HepG2 (cell line): Measurements from ENCODE around the gene DGCR2. TPM values are rescaled to one million over a fixed set of nuclear protein-coding genes. Genes with fewer than 3 reads are reported as not detected.

Experiments used
- ATAC-seq: fragments of 200-7000 bp; cut with Tn5 transposase; 3 replicates; pipeline ENCODE4 v1.9.1; 2020; ENCODE audit warnings: mild to moderate bottlenecking, moderate library complexity
- BruUV-seq: library from RNA; stranded (reverse); fragments of 400-500 nt; replicated peaks from 2 replicates; lab custom pipeline; 2021; lab: Mats Ljungman, UMichigan
- CTCF ChIA-PET: fragments of 300-600 bp; formaldehyde crosslinking; extraction: SDS; loops from one replicate; lab custom pipeline; 2021; ENCODE audit warnings: low total read pairs, inconsistent platforms, low intra/inter-chr PET ratio; lab: Yijun Ruan, JAX
- POLR2A ChIA-PET: fragments of 350-600 bp; sonication (Branson Sonifier 250); formaldehyde crosslinking; loops from one replicate; lab custom pipeline; 2020; ENCODE audit warnings: antibody characterized with exemption, inconsistent platforms; lab: Yijun Ruan, JAX
- DNase-seq: peaks from one replicate; pipeline ENCODE4 v3.0.0-alpha.2; 2015; ENCODE audit warnings: low spot score
- FAIRE-seq: peaks from 3 replicates; lab custom pipeline; 2011; peaks lifted over from hg19 to GRCh38; lab: Jason Lieb, UNC
- H2AFZ ChIP-seq: one replicate; pipeline ENCODE4 v1.6.1; 2011; ENCODE audit warnings: low read length, inconsistent platforms
- H3K27ac ChIP-seq: fragments of 300-600 bp; 3 replicates; pipeline ENCODE4 v1.8.0; 2011; ENCODE audit warnings: mixed run types, mild to moderate bottlenecking, mixed read lengths, low read length, inconsistent platforms; ENCODE audit not compliant: insufficient read depth; ENCODE audit errors: extremely low read length
- H3K27me3 ChIP-seq, 2 experiments: fragments of 200-600 bp in 1 of 2; 2 replicates in 1 of 2; 3 replicates in 1 of 2; pipeline versions ENCODE4 v1.6.0 to v1.8.0; 2011; ENCODE audit warnings: low read length in 2 of 2, mild to moderate bottlenecking in 2 of 2, moderate library complexity in 2 of 2, inconsistent platforms in 1 of 2; ENCODE audit not compliant: insufficient read depth in 2 of 2, control insufficient read depth in 1 of 2
- H3K36me3 ChIP-seq, 2 experiments: fragments of 200-600 bp in 1 of 2; replicated peaks in 1 of 2; 2 replicates in 1 of 2; 3 replicates in 1 of 2; pipeline versions ENCODE4 v1.5.1 to v1.8.0; 2011; ENCODE audit warnings: low read length in 2 of 2, inconsistent platforms in 1 of 2; ENCODE audit not compliant: insufficient read depth in 2 of 2, control insufficient read depth in 1 of 2
- H3K4me1 ChIP-seq: 2 replicates; pipeline ENCODE4 v1.5.1; 2012; ENCODE audit warnings: low read length, inconsistent platforms; ENCODE audit not compliant: insufficient read depth
- H3K4me2 ChIP-seq: 2 replicates; pipeline ENCODE4 v1.6.0; 2011; ENCODE audit warnings: low read depth, low read length, inconsistent platforms
- H3K4me3 ChIP-seq, 3 experiments: fragments of 200-600 bp in 1 of 3; sonication (generic), shearing (Covaris generic) in 1 of 3; replicated peaks in 1 of 3; 2 replicates each; pipeline ENCODE4 v1.5.1; 2011 to 2016; ENCODE audit warnings: low read length in 3 of 3, inconsistent platforms in 2 of 3, low read depth in 2 of 3, mild to moderate bottlenecking in 2 of 3, control low read depth in 1 of 3, mixed read lengths in 1 of 3; ENCODE audit not compliant: insufficient read depth in 1 of 3
- H3K79me2 ChIP-seq: one replicate; pipeline ENCODE4 v1.6.1; 2011; ENCODE audit warnings: low read length, inconsistent platforms; ENCODE audit not compliant: insufficient read depth
- H3K9ac ChIP-seq: 2 replicates; pipeline ENCODE4 v1.6.0; 2011; ENCODE audit warnings: mild to moderate bottlenecking, low read depth, low read length, inconsistent platforms; ENCODE audit not compliant: insufficient read depth
- H3K9me3 ChIP-seq: 2 replicates; pipeline ENCODE4 v1.5.1; 2012; ENCODE audit warnings: mild to moderate bottlenecking, low read length
- H4K20me1 ChIP-seq: 2 replicates; pipeline ENCODE4 v1.6.0; 2011; ENCODE audit warnings: inconsistent platforms, mild to moderate bottlenecking, low read length, moderate library complexity; ENCODE audit not compliant: insufficient read depth
- BRD4 ChIP-seq: sonication (generic); formaldehyde crosslinking; IDR thresholded peaks from 2 replicates; pipeline ENCODE4 v1.4.0; 2020; ENCODE audit warnings: missing genetic modification reagents
- CHCHD3 ChIP-seq: sonication (generic); formaldehyde crosslinking; IDR thresholded peaks from 2 replicates; pipeline ENCODE4 v1.8.0; 2022; ENCODE audit warnings: mild to moderate bottlenecking, missing genetic modification reagents, moderate library complexity
- PAWR ChIP-seq: sonication (generic); formaldehyde crosslinking; IDR thresholded peaks from 2 replicates; pipeline ENCODE4 v1.4.0; 2020; ENCODE audit warnings: missing genetic modification reagents, mild to moderate bottlenecking, borderline replicate concordance
- PHF8 ChIP-seq: sonication (generic); formaldehyde crosslinking; IDR thresholded peaks from 2 replicates; pipeline ENCODE4 v1.5.0; 2020; ENCODE audit warnings: missing genetic modification reagents
- RBM39 ChIP-seq: fragments of 200-400 bp; formaldehyde crosslinking; IDR thresholded peaks from one replicate; pipeline ENCODE4 v1.6.1; 2018; ENCODE audit warnings: antibody characterized with exemption, mild to moderate bottlenecking, low read depth, low read length; ENCODE audit not compliant: poor library complexity, severe bottlenecking
- SMAD3 ChIP-seq: sonication (generic); formaldehyde crosslinking; IDR thresholded peaks from 2 replicates; pipeline ENCODE4 v1.4.0; 2020; ENCODE audit warnings: missing genetic modification reagents
- SMARCE1 ChIP-seq: fragments of 450-650 bp; IDR thresholded peaks from 2 replicates; pipeline ENCODE4 v1.6.1; 2017; ENCODE audit warnings: borderline replicate concordance
- SNAI1 ChIP-seq: sonication (generic); formaldehyde crosslinking; IDR thresholded peaks from 2 replicates; pipeline ENCODE4 v1.5.0; 2020; ENCODE audit warnings: mild to moderate bottlenecking, missing genetic modification reagents, borderline replicate concordance
- ZNF207 ChIP-seq: fragments of 450-650 bp; IDR thresholded peaks from 2 replicates; pipeline ENCODE4 v1.6.1; 2016; ENCODE audit warnings: antibody characterized with exemption, borderline replicate concordance
- ZNF367 ChIP-seq: sonication (generic); formaldehyde crosslinking; IDR thresholded peaks from 2 replicates; pipeline ENCODE4 v1.4.0; 2020; ENCODE audit warnings: missing genetic modification reagents, borderline replicate concordance
- ZNF577 ChIP-seq: sonication (generic); formaldehyde crosslinking; IDR thresholded peaks from 2 replicates; pipeline ENCODE4 v1.4.0; 2020; ENCODE audit warnings: mild to moderate bottlenecking, low read depth, missing genetic modification reagents, borderline replicate concordance
- ZNF619 ChIP-seq: sonication (generic); formaldehyde crosslinking; IDR thresholded peaks from 2 replicates; pipeline ENCODE4 v1.4.0; 2020; ENCODE audit warnings: mild to moderate bottlenecking, missing genetic modification reagents
- ZSCAN20 ChIP-seq: sonication (generic); formaldehyde crosslinking; IDR thresholded peaks from 2 replicates; pipeline ENCODE4 v1.4.0; 2020; ENCODE audit warnings: missing genetic modification reagents, mild to moderate bottlenecking, borderline replicate concordance
- WGBS: methylation state at CpG from one replicate; pipeline ENCODE4 v1.1.6; 2017; ENCODE audit warnings: low lambda C conversion rate; 5-methylcytosine and 5-hydroxymethylcytosine counted together
- in situ Hi-C: cut with HindIII; loops from 2 replicates; pipeline ENCODE4 v1.10.0; 2017; ENCODE audit warnings: low pct_unique_long_range_greater_than_20kb; ENCODE audit not compliant: extremely low pct_ligation_motif_present
- intact Hi-C: fragments of 100-400 bp; cut with micrococcal nuclease; formaldehyde crosslinking; loops from one replicate; pipeline ENCODE4 v1.10.0; 2022; ENCODE audit not compliant: unreplicated experiment
- polyA plus RNA-seq, 8 experiments: library from polyadenylated mRNA; depleted of rRNA in 3 of 8; stranded (reverse) in 7 of 8; unstranded in 1 of 8; fragments of >200 nt; fragmentation: Illumina TruSeq in 4 of 8; extraction: Trizol in 4 of 8; gene quantifications; 2 replicates each; pipeline versions ENCODE4 v1.2.1 to v1.2.3, GENCODE V29; 2011 to 2016; ENCODE audit warnings: low read depth in 4 of 8, missing spikeins in 1 of 8, mixed read lengths in 1 of 8; ENCODE audit not compliant: insufficient read depth in 1 of 8
- total RNA-seq, 5 experiments: library from RNA; depleted of rRNA; stranded (reverse); fragments of >200 nt; fragmentation: Illumina TruSeq; extraction: Trizol; gene quantifications; 2 replicates each; pipeline ENCODE4 v1.2.3, GENCODE V29; 2016; ENCODE audit warnings: low read depth in 1 of 5
- TF ChIP-seq, protein P1 (sequence below): sonication (generic); formaldehyde crosslinking; IDR thresholded peaks from 2 replicates; pipeline ENCODE4 v1.4.0; 2020; ENCODE audit warnings: mild to moderate bottlenecking, missing genetic modification reagents, borderline replicate concordance
- TF ChIP-seq, protein P2 (sequence below): sonication (generic); formaldehyde crosslinking; IDR thresholded peaks from 2 replicates; pipeline ENCODE4 v1.4.0; 2020; ENCODE audit warnings: missing genetic modification reagents, borderline replicate concordance

Gene DGCR2
- total and polyA plus RNA-seq, 2 of the 13 experiments (the other 11 are each of a cell fraction or from before 2014, with no cell fraction given) = 23.1 to 35.3 TPM

DNA sequence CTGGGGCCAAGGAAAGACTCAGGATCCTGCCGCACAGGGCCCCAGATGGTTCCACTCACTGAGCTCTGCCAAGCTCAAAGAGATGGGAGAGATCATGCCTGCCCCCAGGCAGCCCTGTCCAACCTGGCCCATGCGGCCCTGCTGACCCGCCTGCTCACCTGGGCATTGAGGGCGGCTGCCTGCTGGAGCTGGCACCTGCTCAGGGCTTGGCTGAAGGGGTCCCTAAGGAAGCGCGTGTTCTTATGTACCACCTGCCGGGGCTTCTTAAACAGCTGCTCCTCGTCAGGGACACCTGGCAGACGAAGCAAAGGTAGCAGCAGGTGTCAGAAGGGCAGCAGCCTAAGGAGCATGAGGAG is 16.8 kb upstream of the DGCR2 start:
- Histone ChIP-seq H3K79me2 (peaks cover 9% of the 10 kb centered on the region), H3K27ac (no peak overlapping the region), H3K9me3 (no peaks in the 10 kb centered on the region), H3K9ac (no peak overlapping the region), H3K4me2 (no peak overlapping the region), H3K4me1 (peaks cover 7% of the 10 kb centered on the region), H4K20me1 (no peaks in the 10 kb centered on the region), H3K4me3 (no peak overlapping the region), H3K36me3 (peaks cover 21 to 69% of the 10 kb centered on the region in 2 experiments; a peak in 4 of 5 replicates), H2AFZ (no peak overlapping the region), H3K27me3 (no peaks in the 10 kb centered on the region; a peak in 1 of 5 replicates)
- DNase-seq (no peak), ATAC-seq (no peak), FAIRE-seq (no peak)
- intact Hi-C loops (no loop called here), in situ Hi-C loops (no loop called here)
- no TSS peak for BruUV-seq
- ChIA-PET CTCF (no interaction called here), POLR2A (interaction anchor here (0.6 kb wide), 1 partner anchor 16 kb away, joined by 3 read pairs; no protein-coding TSS in a partner anchor)
- WGBS = 100% methylated on average over 1 of the region's 9 CpGs
- TF ChIP-seq SMARCE1 (no peak), ZSCAN20 (CRISPR knock-in tag) (no peak), ZNF367 (CRISPR knock-in tag) (no peak), SNAI1 (CRISPR knock-in tag) (no peak), PHF8 (CRISPR knock-in tag) (no peak), BRD4 (no peak), RBM39 (no peak), ZNF577 (no peak), ZNF619 (no peak), PAWR (CRISPR knock-in tag) (no peak), ZNF207 (no peak), CHCHD3 (CRISPR knock-in tag) (no peak), SMAD3 (no peak)
- TF ChIP-seq, protein P1, sequence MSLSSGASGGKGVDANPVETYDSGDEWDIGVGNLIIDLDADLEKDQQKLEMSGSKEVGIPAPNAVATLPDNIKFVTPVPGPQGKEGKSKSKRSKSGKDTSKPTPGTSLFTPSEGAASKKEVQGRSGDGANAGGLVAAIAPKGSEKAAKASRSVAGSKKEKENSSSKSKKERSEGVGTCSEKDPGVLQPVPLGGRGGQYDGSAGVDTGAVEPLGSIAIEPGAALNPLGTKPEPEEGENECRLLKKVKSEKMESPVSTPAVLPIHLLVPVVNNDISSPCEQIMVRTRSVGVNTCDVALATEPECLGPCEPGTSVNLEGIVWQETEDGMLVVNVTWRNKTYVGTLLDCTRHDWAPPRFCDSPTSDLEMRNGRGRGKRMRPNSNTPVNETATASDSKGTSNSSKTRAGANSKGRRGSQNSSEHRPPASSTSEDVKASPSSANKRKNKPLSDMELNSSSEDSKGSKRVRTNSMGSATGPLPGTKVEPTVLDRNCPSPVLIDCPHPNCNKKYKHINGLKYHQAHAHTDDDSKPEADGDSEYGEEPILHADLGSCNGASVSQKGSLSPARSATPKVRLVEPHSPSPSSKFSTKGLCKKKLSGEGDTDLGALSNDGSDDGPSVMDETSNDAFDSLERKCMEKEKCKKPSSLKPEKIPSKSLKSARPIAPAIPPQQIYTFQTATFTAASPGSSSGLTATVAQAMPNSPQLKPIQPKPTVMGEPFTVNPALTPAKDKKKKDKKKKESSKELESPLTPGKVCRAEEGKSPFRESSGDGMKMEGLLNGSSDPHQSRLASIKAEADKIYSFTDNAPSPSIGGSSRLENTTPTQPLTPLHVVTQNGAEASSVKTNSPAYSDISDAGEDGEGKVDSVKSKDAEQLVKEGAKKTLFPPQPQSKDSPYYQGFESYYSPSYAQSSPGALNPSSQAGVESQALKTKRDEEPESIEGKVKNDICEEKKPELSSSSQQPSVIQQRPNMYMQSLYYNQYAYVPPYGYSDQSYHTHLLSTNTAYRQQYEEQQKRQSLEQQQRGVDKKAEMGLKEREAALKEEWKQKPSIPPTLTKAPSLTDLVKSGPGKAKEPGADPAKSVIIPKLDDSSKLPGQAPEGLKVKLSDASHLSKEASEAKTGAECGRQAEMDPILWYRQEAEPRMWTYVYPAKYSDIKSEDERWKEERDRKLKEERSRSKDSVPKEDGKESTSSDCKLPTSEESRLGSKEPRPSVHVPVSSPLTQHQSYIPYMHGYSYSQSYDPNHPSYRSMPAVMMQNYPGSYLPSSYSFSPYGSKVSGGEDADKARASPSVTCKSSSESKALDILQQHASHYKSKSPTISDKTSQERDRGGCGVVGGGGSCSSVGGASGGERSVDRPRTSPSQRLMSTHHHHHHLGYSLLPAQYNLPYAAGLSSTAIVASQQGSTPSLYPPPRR (CRISPR knock-in tag) = no peak
- TF ChIP-seq, protein P2, sequence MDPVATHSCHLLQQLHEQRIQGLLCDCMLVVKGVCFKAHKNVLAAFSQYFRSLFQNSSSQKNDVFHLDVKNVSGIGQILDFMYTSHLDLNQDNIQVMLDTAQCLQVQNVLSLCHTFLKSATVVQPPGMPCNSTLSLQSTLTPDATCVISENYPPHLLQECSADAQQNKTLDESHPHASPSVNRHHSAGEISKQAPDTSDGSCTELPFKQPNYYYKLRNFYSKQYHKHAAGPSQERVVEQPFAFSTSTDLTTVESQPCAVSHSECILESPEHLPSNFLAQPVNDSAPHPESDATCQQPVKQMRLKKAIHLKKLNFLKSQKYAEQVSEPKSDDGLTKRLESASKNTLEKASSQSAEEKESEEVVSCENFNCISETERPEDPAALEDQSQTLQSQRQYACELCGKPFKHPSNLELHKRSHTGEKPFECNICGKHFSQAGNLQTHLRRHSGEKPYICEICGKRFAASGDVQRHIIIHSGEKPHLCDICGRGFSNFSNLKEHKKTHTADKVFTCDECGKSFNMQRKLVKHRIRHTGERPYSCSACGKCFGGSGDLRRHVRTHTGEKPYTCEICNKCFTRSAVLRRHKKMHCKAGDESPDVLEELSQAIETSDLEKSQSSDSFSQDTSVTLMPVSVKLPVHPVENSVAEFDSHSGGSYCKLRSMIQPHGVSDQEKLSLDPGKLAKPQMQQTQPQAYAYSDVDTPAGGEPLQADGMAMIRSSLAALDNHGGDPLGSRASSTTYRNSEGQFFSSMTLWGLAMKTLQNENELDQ (CRISPR knock-in tag) = no peak
